PC-3 (cell line): ENCODE results near the gene LMOD3. TPM values are rescaled to one million over a fixed set of nuclear protein-coding genes. Genes with fewer than 3 reads are reported as not detected.

Source experiments
- ATAC-seq: fragments of 200-7000 bp; cut with Tn5 transposase; 2 replicates; pipeline ENCODE4 v1.9.1; 2020; ENCODE audit warnings: mild to moderate bottlenecking, moderate library complexity
- BruUV-seq: library from RNA; stranded (reverse); fragments of 400-500 nt; replicated peaks from 2 replicates; lab custom pipeline; 2021; lab: Mats Ljungman, UMichigan
- CTCF ChIA-PET: fragments of 300-600 bp; sonication (Branson Sonifier 250); formaldehyde crosslinking; loops from one replicate; lab custom pipeline; 2022; ENCODE audit warnings: antibody characterized with exemption; lab: Charles Lee
- POLR2A ChIA-PET: fragments of 300-600 bp; sonication (Branson Sonifier 250); formaldehyde crosslinking; loops from one replicate; lab custom pipeline; 2022; ENCODE audit warnings: antibody characterized with exemption; ENCODE audit not compliant: unreplicated experiment; lab: Charles Lee
- DNase-seq: peaks from one replicate; pipeline ENCODE4 v3.0.0-alpha.2; 2015
- H2AFZ ChIP-seq: fragments of 300-600 bp; sonication (generic); 2 replicates; pipeline ENCODE4 v1.6.0; 2016; ENCODE audit warnings: antibody characterized with exemption, low read length
- H3F3A ChIP-seq: fragments of 300-600 bp; sonication (generic); one replicate; pipeline ENCODE4 v1.6.0; 2017; ENCODE audit warnings: antibody characterized with exemption, low read length, control low read depth, mild to moderate bottlenecking; ENCODE audit not compliant: unreplicated experiment
- H3K27ac ChIP-seq: fragments of 300-600 bp; sonication (generic); 2 replicates; pipeline ENCODE4 v1.5.1; 2016; ENCODE audit warnings: mild to moderate bottlenecking, low read length
- H3K27me3 ChIP-seq: fragments of 300-600 bp; sonication (generic); 2 replicates; pipeline ENCODE4 v1.6.1; 2016; ENCODE audit warnings: low read length, mixed read lengths
- H3K36me3 ChIP-seq: fragments of 300-600 bp; sonication (generic); 2 replicates; pipeline ENCODE4 v1.6.1; 2016; ENCODE audit warnings: low read depth, mixed run types, low read length, mixed read lengths
- H3K4me1 ChIP-seq: fragments of 300-600 bp; sonication (generic); 2 replicates; pipeline ENCODE4 v1.5.1; 2016; ENCODE audit warnings: low read length; ENCODE audit not compliant: insufficient read depth
- H3K4me2 ChIP-seq: fragments of 300-600 bp; sonication (generic); 2 replicates; pipeline ENCODE4 v1.6.0; 2016; ENCODE audit warnings: low read length
- H3K4me3 ChIP-seq: fragments of 300-600 bp; sonication (generic); 2 replicates; pipeline ENCODE4 v1.5.1; 2016; ENCODE audit warnings: mild to moderate bottlenecking, low read length, mixed read lengths
- H3K79me2 ChIP-seq: fragments of 300-600 bp; sonication (generic); 2 replicates; pipeline ENCODE4 v1.6.1; 2017; ENCODE audit warnings: low read length, mixed read lengths
- H3K9ac ChIP-seq: fragments of 300-600 bp; sonication (generic); 2 replicates; pipeline ENCODE4 v1.6.0; 2016; ENCODE audit warnings: mild to moderate bottlenecking, low read length
- H3K9me2 ChIP-seq: fragments of 300-600 bp; sonication (generic); replicated peaks from 2 replicates; pipeline ENCODE4 v1.6.1; 2016; ENCODE audit warnings: mixed run types, low read length, mixed read lengths
- H3K9me3 ChIP-seq: fragments of 300-600 bp; sonication (generic); 2 replicates; pipeline ENCODE4 v1.6.1; 2016; ENCODE audit warnings: low read length, mixed read lengths
- H4K20me1 ChIP-seq: fragments of 300-600 bp; sonication (generic); 2 replicates; pipeline ENCODE4 v1.6.1; 2016; ENCODE audit warnings: low read length, mixed read lengths
- CTCF ChIP-seq: fragments of 300-600 bp; sonication (generic); conservative IDR thresholded peaks from 2 replicates; pipeline ENCODE4 v1.5.1; 2017; ENCODE audit warnings: antibody characterized with exemption, low read depth, mild to moderate bottlenecking, low read length
- EZH2 ChIP-seq: fragments of 300-600 bp; sonication (generic); IDR thresholded peaks from one replicate; pipeline ENCODE4 v1.6.1; 2017; ENCODE audit warnings: antibody characterized with exemption, mild to moderate bottlenecking, low read length; ENCODE audit not compliant: unreplicated experiment
- EZH2phosphoT487 ChIP-seq: fragments of 300-600 bp; sonication (generic); IDR thresholded peaks from 2 replicates; pipeline ENCODE4 v1.6.1; 2018; ENCODE audit warnings: mild to moderate bottlenecking, antibody characterized with exemption, low read length, borderline replicate concordance
- intact Hi-C: fragments of 100-400 bp; cut with micrococcal nuclease; formaldehyde crosslinking; loops from 2 replicates; pipeline ENCODE4 v1.9.0; 2023
- total RNA-seq: library from RNA; depleted of rRNA; stranded (reverse); fragments of >200 nt; gene quantifications from 2 replicates; pipeline ENCODE4 v1.2.3, GENCODE V29; 2014

The LMOD3 gene
- total RNA-seq, 1 experiment from 2014 or later, result not detected

GRCh38 chr3:69110941-69111546 is 11.4 kb downstream of the LMOD3 start:
- no peaks in the 10 kb centered on the region for H3F3A ChIP-seq
- BruUV-seq, result no TSS peak
- intact Hi-C loops, result no loop called here

GRCh38 chr3:69108811-69109210 is 13.6 kb downstream of the LMOD3 start:
- no peaks in the 10 kb centered on the region for H3K79me2 ChIP-seq

More at GRCh38 chr3:69110941-69111546, 11.4 kb downstream of the LMOD3 start:
- no peak for ATAC-seq
- TF ChIP-seq EZH2phosphoT487 (no peak), CTCF (no peak), EZH2 (no peak)
- H3K9me3 ChIP-seq, result no peaks in the 10 kb centered on the region
- no peaks in the 10 kb centered on the region for H3K9me2 ChIP-seq
- H3K27ac ChIP-seq, result no peak overlapping the region
- no peak for DNase-seq
- H3K4me3 ChIP-seq, result no peak overlapping the region
- no peak overlapping the region for H3K4me2 ChIP-seq
- H3K79me2 ChIP-seq, result no peaks in the 10 kb centered on the region
- no peak overlapping the region for H3K9ac ChIP-seq
- peaks cover 22% of the 10 kb centered on the region for H3K4me1 ChIP-seq
- H4K20me1 ChIP-seq, result no peaks in the 10 kb centered on the region
- POLR2A ChIA-PET, result no interaction called here
- H2AFZ ChIP-seq, result no peak overlapping the region
- no peaks in the 10 kb centered on the region for H3K27me3 ChIP-seq
- no peaks in the 10 kb centered on the region for H3K36me3 ChIP-seq
- CTCF ChIA-PET, result no interaction called here

GRCh38 chr3:69107841-69108240 is 14.6 kb downstream of the LMOD3 start:
- Histone ChIP-seq H3K27ac (no peak overlapping the region), H3K4me1 (peaks cover 10% of the 10 kb centered on the region; the same call in 1 of the 2 replicates), H3K9me2 (no peaks in the 10 kb centered on the region), H3K36me3 (no peaks in the 10 kb centered on the region; the same call in 1 of the 2 replicates), H4K20me1 (no peaks in the 10 kb centered on the region), H3F3A (no peaks in the 10 kb centered on the region), H3K27me3 (no peaks in the 10 kb centered on the region), H3K79me2 (no peaks in the 10 kb centered on the region), H3K4me3 (no peak overlapping the region), H3K9ac (no peak overlapping the region), H3K4me2 (no peak overlapping the region), H3K9me3 (no peaks in the 10 kb centered on the region), H2AFZ (no peak overlapping the region)
- ATAC-seq, result no peak
- TF ChIP-seq EZH2phosphoT487 (no peak), CTCF (no peak), EZH2 (no peak)
- ChIA-PET CTCF (no interaction called here), POLR2A (no interaction called here)
- no peak for DNase-seq
- no TSS peak for BruUV-seq
- intact Hi-C loops, result no loop called here

More at GRCh38 chr3:69108811-69109210, 13.6 kb downstream of the LMOD3 start:
- Histone ChIP-seq H3F3A (no peaks in the 10 kb centered on the region), H3K36me3 (no peaks in the 10 kb centered on the region; the same call in 1 of the 2 replicates), H3K9me2 (no peaks in the 10 kb centered on the region), H4K20me1 (no peaks in the 10 kb centered on the region), H3K27ac (no peak overlapping the region), H3K4me3 (no peak overlapping the region), H3K9ac (no peak overlapping the region), H3K27me3 (no peaks in the 10 kb centered on the region), H3K9me3 (no peaks in the 10 kb centered on the region), H2AFZ (no peak overlapping the region), H3K4me2 (no peak overlapping the region), H3K4me1 (peaks cover 14% of the 10 kb centered on the region)
- BruUV-seq, result no TSS peak
- TF ChIP-seq EZH2, result no peak
- intact Hi-C loops, result no loop called here
- no peak for ATAC-seq
- POLR2A ChIA-PET, result no interaction called here
- DNase-seq, result no peak
- CTCF ChIA-PET, result no interaction called here
